HepG2 (cell line): Measurements from ENCODE around the gene SYNGR2.

Source experiments
- E2F5 ChIP-seq: sonication (generic); formaldehyde crosslinking; conservative IDR thresholded peaks from 2 replicates; pipeline ENCODE4 v1.4.0; 2020; ENCODE audit warnings: missing genetic modification reagents
- RAD21 ChIP-seq: fragments of 450-650 bp; formaldehyde crosslinking; IDR thresholded peaks from 2 replicates; pipeline ENCODE4 v1.5.0; 2020; ENCODE audit warnings: mild to moderate bottlenecking
- TP53 ChIP-seq: sonication (generic); formaldehyde crosslinking; conservative IDR thresholded peaks from 2 replicates; pipeline ENCODE4 v1.4.0; 2020; ENCODE audit warnings: missing genetic modification reagents
- TF ChIP-seq, protein P1 (sequence below): sonication (generic); formaldehyde crosslinking; conservative IDR thresholded peaks from 2 replicates; pipeline ENCODE4 v1.8.0; 2022; ENCODE audit warnings: missing genetic modification reagents

DNA sequence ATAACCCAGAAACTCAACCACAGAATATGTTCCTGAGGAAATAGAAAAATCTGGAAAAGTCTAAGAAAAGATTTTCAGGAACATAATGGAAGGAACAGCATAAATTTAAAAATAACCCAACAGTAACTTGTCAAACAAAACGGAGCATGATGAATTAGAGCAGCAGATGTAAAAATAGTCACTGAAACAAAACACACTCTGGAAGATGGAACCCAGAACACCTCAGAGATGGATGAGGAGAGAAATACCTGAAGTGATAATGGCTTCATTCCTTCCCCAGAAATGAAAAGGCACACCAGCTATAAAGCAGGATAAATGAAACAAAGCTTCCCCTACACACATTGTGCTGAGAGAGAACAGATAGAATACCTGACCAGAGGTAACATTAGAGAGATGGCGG, 12.1 kb downstream of the SYNGR2 start:
- no peak for TF ChIP-seq RAD21 (CRISPR knock-in tag)
- no peak for TF ChIP-seq E2F5 (CRISPR knock-in tag)
- TF ChIP-seq, protein P1, sequence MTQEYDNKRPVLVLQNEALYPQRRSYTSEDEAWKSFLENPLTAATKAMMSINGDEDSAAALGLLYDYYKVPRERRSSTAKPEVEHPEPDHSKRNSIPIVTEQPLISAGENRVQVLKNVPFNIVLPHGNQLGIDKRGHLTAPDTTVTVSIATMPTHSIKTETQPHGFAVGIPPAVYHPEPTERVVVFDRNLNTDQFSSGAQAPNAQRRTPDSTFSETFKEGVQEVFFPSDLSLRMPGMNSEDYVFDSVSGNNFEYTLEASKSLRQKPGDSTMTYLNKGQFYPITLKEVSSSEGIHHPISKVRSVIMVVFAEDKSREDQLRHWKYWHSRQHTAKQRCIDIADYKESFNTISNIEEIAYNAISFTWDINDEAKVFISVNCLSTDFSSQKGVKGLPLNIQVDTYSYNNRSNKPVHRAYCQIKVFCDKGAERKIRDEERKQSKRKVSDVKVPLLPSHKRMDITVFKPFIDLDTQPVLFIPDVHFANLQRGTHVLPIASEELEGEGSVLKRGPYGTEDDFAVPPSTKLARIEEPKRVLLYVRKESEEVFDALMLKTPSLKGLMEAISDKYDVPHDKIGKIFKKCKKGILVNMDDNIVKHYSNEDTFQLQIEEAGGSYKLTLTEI (CRISPR knock-in tag) = no peak
- no peak for TF ChIP-seq TP53
